Measurements from ENCODE around the gene ZNF611. TPM values are rescaled to one million over a fixed set of nuclear protein-coding genes. Genes with fewer than 3 reads are reported as not detected.
A peak's percentile ranks its signal among the peaks of the same experiment; 100 is the strongest.

The ZNF611 gene
- total and polyA plus RNA-seq, 9 donors = 5.9 to 21.5 (median 16.2) TPM

DNA sequence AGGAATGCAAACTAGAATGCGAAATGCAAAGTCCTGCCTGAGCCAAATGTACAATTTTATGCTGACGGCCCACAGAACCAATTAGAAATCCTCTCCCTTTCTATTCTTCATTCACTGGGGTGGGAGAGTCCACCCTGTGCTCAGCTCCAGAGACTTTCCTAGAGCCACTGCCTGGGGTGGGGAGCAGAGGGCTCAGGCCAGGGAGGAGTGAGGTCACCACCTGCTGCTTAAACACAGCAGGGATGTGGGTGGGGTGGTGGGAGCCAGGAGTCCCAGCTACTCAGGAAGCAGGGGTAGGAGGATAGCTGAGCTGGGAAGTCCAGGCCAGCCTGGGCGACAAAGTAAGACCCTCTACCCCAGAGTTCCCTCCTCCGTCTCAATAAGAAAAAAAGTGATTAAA, 69.8 kb downstream of the ZNF611 start:
- H3K27me3 ChIP-seq = no peaks in the 10 kb centered on the region
- TF ChIP-seq, protein P1, sequence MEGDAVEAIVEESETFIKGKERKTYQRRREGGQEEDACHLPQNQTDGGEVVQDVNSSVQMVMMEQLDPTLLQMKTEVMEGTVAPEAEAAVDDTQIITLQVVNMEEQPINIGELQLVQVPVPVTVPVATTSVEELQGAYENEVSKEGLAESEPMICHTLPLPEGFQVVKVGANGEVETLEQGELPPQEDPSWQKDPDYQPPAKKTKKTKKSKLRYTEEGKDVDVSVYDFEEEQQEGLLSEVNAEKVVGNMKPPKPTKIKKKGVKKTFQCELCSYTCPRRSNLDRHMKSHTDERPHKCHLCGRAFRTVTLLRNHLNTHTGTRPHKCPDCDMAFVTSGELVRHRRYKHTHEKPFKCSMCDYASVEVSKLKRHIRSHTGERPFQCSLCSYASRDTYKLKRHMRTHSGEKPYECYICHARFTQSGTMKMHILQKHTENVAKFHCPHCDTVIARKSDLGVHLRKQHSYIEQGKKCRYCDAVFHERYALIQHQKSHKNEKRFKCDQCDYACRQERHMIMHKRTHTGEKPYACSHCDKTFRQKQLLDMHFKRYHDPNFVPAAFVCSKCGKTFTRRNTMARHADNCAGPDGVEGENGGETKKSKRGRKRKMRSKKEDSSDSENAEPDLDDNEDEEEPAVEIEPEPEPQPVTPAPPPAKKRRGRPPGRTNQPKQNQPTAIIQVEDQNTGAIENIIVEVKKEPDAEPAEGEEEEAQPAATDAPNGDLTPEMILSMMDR (IDR thresholded peaks at IDR 0.05) = no peak
- TF ChIP-seq EP300 (IDR thresholded peaks at IDR 0.05) = no peak
- no peak for TF ChIP-seq POLR2A (IDR thresholded peaks at IDR 0.05)
- intact Hi-C loops (cut with DNase I) = no loop called here
- H3K4me1 ChIP-seq (ENCODE audit: insufficient read depth) = no peaks in the 10 kb centered on the region
- H3K27ac ChIP-seq = no peak overlapping the region
- H3K4me3 ChIP-seq = no peak overlapping the region
- 73 to 90% (median 86%) methylated on average over 4 of the region's 4 CpGs for WGBS, 3 donors
- no peaks in the 10 kb centered on the region for H3K9me3 ChIP-seq
- H3K36me3 ChIP-seq = no peaks in the 10 kb centered on the region
- no peak for DNase-seq

DNA sequence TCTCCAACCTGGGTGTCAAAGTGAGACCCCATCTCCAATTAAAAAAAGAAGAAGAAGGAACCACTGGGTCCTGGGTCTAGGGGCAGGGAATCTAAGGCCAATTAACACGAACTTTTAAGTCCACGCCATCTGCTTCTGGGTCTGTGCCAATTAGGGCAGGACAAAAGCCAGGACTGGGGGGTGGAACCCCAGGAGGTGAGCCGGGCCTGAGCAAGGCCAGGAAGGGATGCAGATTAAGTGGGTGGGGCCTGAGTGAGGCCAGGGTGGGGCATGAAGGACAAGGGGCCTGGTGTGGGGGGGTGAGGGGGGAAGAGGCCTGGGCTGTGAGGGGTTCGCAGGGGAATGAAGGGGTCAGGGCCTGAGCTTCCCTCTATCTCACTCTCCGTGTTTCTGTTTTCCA, 70.4 kb downstream of the ZNF611 start:
- intact Hi-C loops (cut with DNase I) = no loop called here

DNA sequence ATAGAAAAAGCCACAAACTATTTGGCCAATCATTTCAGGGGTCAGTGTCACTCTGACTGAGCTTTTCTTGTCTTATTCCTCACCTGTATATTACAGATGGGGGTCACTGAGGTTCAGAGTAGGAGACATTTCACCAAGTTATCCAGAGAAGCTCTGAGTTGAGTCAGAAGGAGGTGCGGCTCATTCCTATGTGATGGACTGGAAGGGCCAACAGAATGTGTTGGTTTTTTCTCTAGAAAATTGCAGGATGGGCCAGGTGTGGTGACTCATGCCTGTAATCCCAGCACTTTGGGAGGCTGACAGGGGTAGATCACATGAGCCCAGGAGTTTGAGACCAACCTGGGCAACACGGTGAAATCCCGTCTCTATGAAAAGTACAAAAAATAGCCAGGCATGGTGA, 72.2 kb downstream of the ZNF611 start:
- H3K9me3 ChIP-seq = no peaks in the 10 kb centered on the region
- 78 to 94% (median 91%) methylated on average over 3 of the region's 3 CpGs for WGBS, 3 donors
- DNase-seq = no peak
- TF ChIP-seq POLR2A (IDR thresholded peaks at IDR 0.05) (no peak), EP300 (IDR thresholded peaks at IDR 0.05) (no peak)
- TF ChIP-seq, protein P1 (IDR thresholded peaks at IDR 0.05) = no peak
- no peaks in the 10 kb centered on the region for H3K4me1 ChIP-seq (ENCODE audit: insufficient read depth)
- H3K4me3 ChIP-seq = no peak overlapping the region
- H3K27me3 ChIP-seq = no peaks in the 10 kb centered on the region
- H3K36me3 ChIP-seq = no peaks in the 10 kb centered on the region
- intact Hi-C loops (cut with DNase I) = no loop called here
- no peak overlapping the region for H3K27ac ChIP-seq

More for the DNA sequence above, 70.4 kb downstream of the ZNF611 start:
- Histone ChIP-seq H3K36me3 (no peaks in the 10 kb centered on the region), H3K9me3 (no peaks in the 10 kb centered on the region), H3K4me1 (ENCODE audit: insufficient read depth) (no peaks in the 10 kb centered on the region), H3K4me3 (no peak overlapping the region), H3K27ac (no peak overlapping the region), H3K27me3 (no peaks in the 10 kb centered on the region)
- DNase-seq = peak in 1 of 5 donors; percentile 20
- TF ChIP-seq, protein P1 (IDR thresholded peaks at IDR 0.05) = no peak
- no peak for TF ChIP-seq EP300 (IDR thresholded peaks at IDR 0.05)
- TF ChIP-seq POLR2A (IDR thresholded peaks at IDR 0.05) = no peak
- WGBS, 3 donors = 53 to 72% (median 63%) methylated on average over 5 of the region's 5 CpGs

DNA sequence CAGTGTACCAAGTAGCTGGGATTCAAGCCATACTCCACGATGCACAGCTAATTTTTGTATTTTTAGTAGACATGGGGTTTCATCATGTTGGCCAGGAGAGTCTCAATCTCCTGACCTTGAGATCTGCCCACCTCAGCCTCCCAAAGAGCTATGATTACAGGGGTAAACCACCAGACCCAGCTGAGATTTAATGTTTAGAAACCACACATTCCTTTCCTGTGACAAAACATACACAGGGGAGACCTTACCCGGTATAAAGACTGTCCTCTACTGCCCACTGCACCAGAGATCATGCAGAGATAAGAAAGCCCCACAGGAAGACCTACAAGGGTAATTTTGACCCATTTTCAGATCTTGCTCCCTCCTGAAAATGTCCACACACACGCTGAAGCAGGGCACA, 73.9 kb downstream of the ZNF611 start:
- H3K27me3 ChIP-seq = no peaks in the 10 kb centered on the region
- H3K36me3 ChIP-seq = no peaks in the 10 kb centered on the region
- no peaks in the 10 kb centered on the region for H3K9me3 ChIP-seq
- H3K4me1 ChIP-seq (ENCODE audit: insufficient read depth) = no peaks in the 10 kb centered on the region
- no peak overlapping the region for H3K27ac ChIP-seq
- TF ChIP-seq, protein P1 (IDR thresholded peaks at IDR 0.05) = no peak
- no peak for TF ChIP-seq EP300 (IDR thresholded peaks at IDR 0.05)
- no peak for TF ChIP-seq POLR2A (IDR thresholded peaks at IDR 0.05)
- intact Hi-C loops (cut with DNase I) = no loop called here
- no peak for DNase-seq
- no peak overlapping the region for H3K4me3 ChIP-seq
- 58 to 83% (median 67%) methylated on average over 3 of the region's 3 CpGs for WGBS, 3 donors

Measured in ovary (tissue), 9 donors.